HCT116 (cell line): Measurements from ENCODE around the gene FNBP1.

Experiments used
- EZH2 ChIP-seq: fragments of 200-600 bp; sonication (generic); IDR thresholded peaks from 2 replicates; pipeline ENCODE4 v1.6.1; 2017; ENCODE audit warnings: antibody characterized with exemption, mixed run types
- POLR2A ChIP-seq: IDR thresholded peaks from 2 replicates; pipeline ENCODE4 v1.7.0; 2011; ENCODE audit warnings: borderline replicate concordance; ENCODE audit not compliant: insufficient read depth, insufficient read length; ENCODE audit errors: extremely low read depth
- SIN3A ChIP-seq: IDR thresholded peaks from 2 replicates; pipeline ENCODE4 v1.6.1; 2012; ENCODE audit warnings: low read depth
- TF ChIP-seq, protein P1 (sequence below), 3 experiments: fragments of 200-600 bp in 1 of 3; sonication (generic) in 1 of 3; IDR thresholded peaks in 2 of 3; conservative IDR thresholded peaks in 1 of 3; 2 replicates each; pipeline ENCODE4 v1.5.1; 2012 to 2017; ENCODE audit warnings: low read depth in 2 of 3, low read length in 2 of 3, antibody characterized with exemption in 1 of 3, borderline replicate concordance in 1 of 3, control low read depth in 1 of 3, mild to moderate bottlenecking in 1 of 3, mixed read lengths in 1 of 3, mixed run types in 1 of 3, moderate library complexity in 1 of 3; ENCODE audit not compliant: insufficient read depth in 1 of 3

DNA sequence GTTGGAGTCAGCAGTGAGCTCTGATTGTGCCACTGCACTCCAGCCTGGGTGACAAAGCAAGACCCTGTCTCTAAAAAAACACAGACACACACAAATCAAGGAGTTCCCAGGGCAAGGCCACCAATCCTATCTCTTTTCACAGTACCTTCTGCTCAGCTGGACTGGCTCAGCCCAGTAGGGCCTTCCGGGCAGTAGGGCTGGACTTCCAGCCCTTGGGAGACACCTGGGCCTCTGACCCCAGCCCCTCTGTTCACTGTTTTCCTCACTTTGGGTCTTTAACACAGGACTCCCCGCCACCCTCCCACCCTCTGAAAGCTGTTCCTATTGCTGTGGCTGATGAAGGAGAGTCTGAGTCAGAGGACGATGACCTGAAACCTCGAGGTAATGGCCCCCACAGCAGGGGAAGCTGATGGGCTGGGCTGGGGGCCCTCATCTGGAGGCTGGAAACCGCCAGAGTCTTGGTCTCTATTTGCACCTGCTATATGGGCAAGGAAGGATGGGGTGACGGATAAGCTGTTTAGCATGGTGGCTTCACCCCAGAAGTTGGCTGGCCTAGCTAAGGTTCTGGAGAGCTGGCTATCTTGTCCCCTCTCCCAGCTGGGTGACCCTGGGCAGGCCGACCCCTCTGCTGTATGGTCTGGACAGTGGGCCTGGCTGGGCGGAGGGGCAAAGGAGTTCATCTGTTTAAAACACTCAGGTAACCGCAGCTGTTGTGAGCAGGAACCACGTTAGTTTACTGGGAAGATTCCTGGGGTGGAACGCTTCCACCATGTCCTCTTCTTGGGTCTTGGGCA is 182.1 kb downstream of the FNBP1 start:
- TF ChIP-seq POLR2A, result no peak
- no peak for TF ChIP-seq SIN3A
- no peak for TF ChIP-seq EZH2
- TF ChIP-seq, protein P1, sequence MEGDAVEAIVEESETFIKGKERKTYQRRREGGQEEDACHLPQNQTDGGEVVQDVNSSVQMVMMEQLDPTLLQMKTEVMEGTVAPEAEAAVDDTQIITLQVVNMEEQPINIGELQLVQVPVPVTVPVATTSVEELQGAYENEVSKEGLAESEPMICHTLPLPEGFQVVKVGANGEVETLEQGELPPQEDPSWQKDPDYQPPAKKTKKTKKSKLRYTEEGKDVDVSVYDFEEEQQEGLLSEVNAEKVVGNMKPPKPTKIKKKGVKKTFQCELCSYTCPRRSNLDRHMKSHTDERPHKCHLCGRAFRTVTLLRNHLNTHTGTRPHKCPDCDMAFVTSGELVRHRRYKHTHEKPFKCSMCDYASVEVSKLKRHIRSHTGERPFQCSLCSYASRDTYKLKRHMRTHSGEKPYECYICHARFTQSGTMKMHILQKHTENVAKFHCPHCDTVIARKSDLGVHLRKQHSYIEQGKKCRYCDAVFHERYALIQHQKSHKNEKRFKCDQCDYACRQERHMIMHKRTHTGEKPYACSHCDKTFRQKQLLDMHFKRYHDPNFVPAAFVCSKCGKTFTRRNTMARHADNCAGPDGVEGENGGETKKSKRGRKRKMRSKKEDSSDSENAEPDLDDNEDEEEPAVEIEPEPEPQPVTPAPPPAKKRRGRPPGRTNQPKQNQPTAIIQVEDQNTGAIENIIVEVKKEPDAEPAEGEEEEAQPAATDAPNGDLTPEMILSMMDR (IDR thresholded peaks at IDR 0.05 in 2 of 3, conservative IDR thresholded peaks at IDR 0.05 in 1 of 3; ENCODE audit: borderline replicate concordance in 1 of 3, insufficient read depth in 1 of 3, low read depth in 2 of 3, low read length in 2 of 3), result no peak
